ENCODE data around the gene RGS7. TPM values are rescaled to one million over a fixed set of nuclear protein-coding genes. Genes with fewer than 3 reads are reported as not detected.

Gene RGS7
- total RNA-seq, 2 experiments from 2014 or later: not detected

DNA sequence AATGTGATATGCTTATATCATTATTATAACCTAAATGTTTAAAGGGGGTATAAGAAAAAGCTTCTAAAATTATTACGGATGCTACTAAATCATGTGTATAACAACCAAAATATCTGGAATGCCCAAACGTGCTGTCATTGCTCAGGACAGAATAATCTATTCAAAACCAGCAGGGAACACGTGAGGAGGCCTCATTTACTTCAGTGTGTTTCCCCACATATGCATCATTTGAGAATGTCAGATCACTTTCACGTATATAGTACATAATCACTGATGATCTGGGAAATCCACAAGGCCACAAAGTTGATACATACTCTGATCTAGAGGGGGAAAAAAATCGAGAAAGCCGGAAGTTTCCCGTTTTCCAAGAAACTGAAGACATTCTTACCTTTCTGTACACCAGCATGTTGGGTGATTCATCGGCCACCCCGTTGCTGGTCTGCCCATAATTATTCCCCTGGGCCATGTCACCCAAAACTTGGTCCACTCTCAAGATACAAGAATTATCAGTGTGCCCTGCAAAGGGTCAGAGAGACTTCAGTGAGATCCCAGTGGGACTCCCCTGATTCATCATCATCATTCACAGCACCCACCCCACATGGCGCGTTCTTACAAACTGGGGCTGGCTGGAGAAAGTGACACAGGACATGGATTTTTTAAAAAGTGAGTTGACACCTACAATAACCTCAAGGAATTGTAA is 1.5 kb downstream of the RGS7 start:
- ChIA-PET CTCF (no interaction called here), POLR2A (no interaction called here)
- DNase-seq (no peak), ATAC-seq (no peak)
- Mint-ChIP-seq H3K27ac (no peak overlapping the region), H3K27me3 (peaks cover 41% of the 10 kb centered on the region), H3K4me1 (ENCODE audit: low read depth) (peaks cover 4% of the 10 kb centered on the region), H3K9me3 (no peaks in the 10 kb centered on the region), H3K36me3 (ENCODE audit: low read depth) (no peaks in the 10 kb centered on the region), H3K4me3 (no peak overlapping the region)
- intact Hi-C loops (cut with micrococcal nuclease): no loop called here
- TF ChIP-seq, protein P1, sequence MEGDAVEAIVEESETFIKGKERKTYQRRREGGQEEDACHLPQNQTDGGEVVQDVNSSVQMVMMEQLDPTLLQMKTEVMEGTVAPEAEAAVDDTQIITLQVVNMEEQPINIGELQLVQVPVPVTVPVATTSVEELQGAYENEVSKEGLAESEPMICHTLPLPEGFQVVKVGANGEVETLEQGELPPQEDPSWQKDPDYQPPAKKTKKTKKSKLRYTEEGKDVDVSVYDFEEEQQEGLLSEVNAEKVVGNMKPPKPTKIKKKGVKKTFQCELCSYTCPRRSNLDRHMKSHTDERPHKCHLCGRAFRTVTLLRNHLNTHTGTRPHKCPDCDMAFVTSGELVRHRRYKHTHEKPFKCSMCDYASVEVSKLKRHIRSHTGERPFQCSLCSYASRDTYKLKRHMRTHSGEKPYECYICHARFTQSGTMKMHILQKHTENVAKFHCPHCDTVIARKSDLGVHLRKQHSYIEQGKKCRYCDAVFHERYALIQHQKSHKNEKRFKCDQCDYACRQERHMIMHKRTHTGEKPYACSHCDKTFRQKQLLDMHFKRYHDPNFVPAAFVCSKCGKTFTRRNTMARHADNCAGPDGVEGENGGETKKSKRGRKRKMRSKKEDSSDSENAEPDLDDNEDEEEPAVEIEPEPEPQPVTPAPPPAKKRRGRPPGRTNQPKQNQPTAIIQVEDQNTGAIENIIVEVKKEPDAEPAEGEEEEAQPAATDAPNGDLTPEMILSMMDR (IDR thresholded peaks at IDR 0.05): no peak

DNA sequence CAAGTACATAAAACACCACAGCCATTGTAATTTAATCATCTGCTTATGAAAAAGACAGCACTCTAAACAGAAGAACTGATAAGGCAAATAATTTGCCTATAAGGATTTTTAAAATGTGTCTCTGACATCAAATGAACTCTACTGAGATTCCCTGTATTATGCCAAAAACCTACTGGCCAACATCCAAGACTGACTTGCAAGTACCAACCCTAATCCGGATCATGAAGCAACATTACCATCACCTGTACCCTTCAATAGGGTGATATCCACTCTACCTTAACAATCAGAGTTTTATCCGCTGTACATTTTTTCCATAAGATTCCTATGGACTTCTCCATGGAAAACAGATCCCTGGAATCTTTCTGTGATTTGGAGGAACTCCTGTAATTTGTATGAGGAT is 4.6 kb downstream of the RGS7 start:
- TF ChIP-seq, protein P1 (IDR thresholded peaks at IDR 0.05): no peak
- Mint-ChIP-seq H3K4me1 (ENCODE audit: low read depth) (peaks cover 2% of the 10 kb centered on the region), H3K4me3 (no peak overlapping the region), H3K9me3 (no peaks in the 10 kb centered on the region), H3K36me3 (ENCODE audit: low read depth) (no peaks in the 10 kb centered on the region), H3K27ac (no peak overlapping the region), H3K27me3 (peaks cover 20% of the 10 kb centered on the region)
- POLR2A ChIA-PET: no interaction called here
- intact Hi-C loops (cut with micrococcal nuclease): no loop called here
- CTCF ChIA-PET: no interaction called here
- ATAC-seq: no peak
- no peak for DNase-seq

DNA sequence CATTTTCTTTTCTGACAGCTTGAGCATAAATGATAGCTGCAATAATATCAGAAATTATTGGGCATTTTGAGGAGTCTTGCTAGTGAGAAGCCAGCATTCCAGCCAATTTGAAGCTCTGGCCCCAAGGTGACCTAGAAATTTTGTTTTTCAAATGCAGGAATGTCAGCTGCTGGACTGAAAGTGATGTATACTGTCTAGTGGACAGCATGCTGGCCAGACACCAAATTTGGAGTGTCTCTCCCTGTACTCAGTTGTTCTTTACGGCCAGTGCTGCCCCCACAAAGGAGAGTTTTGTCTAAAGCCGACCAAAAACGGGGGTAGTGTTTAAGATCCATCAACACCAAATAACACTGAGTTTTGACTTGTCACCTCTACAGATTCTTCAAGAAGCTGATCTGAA is 5.2 kb downstream of the RGS7 start:
- ATAC-seq (no peak), DNase-seq (no peak)
- H3K27ac Mint-ChIP-seq: no peak overlapping the region
- no peak overlapping the region for H3K4me3 Mint-ChIP-seq
- TF ChIP-seq, protein P1 (IDR thresholded peaks at IDR 0.05): no peak
- intact Hi-C loops (cut with micrococcal nuclease): no loop called here
- ChIA-PET POLR2A (no interaction called here), CTCF (no interaction called here)
- peaks cover 2% of the 10 kb centered on the region for H3K4me1 Mint-ChIP-seq (ENCODE audit: low read depth)
- no peaks in the 10 kb centered on the region for H3K36me3 Mint-ChIP-seq (ENCODE audit: low read depth)
- H3K27me3 Mint-ChIP-seq: peaks cover 18% of the 10 kb centered on the region
- H3K9me3 Mint-ChIP-seq: no peaks in the 10 kb centered on the region

DNA sequence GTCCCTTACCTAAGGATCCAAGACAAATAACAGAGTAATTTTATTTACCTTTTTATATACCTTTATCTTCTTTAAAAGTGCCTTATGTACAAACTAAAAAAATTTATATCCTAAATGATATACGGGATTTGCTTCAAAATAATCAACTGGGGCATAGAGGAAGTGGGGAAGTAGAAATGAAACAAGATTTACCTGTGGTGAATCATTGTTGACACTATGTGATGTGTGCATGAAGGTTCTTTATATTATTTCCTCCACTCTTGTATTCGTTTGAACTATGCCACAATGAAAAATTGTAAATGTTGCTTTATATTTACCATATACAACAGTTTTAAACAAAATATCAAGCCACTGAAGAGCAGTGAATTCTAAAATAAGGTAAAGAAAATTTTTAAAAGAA is 13.0 kb downstream of the RGS7 start:
- Mint-ChIP-seq H3K4me1 (ENCODE audit: low read depth) (no peaks in the 10 kb centered on the region), H3K27me3 (no peaks in the 10 kb centered on the region), H3K36me3 (ENCODE audit: low read depth) (no peaks in the 10 kb centered on the region), H3K9me3 (no peaks in the 10 kb centered on the region), H3K4me3 (no peak overlapping the region), H3K27ac (no peak overlapping the region)
- TF ChIP-seq, protein P1 (IDR thresholded peaks at IDR 0.05): no peak
- DNase-seq: no peak
- ChIA-PET POLR2A (no interaction called here), CTCF (no interaction called here)
- ATAC-seq: no peak
- intact Hi-C loops (cut with micrococcal nuclease): no loop called here

DNA sequence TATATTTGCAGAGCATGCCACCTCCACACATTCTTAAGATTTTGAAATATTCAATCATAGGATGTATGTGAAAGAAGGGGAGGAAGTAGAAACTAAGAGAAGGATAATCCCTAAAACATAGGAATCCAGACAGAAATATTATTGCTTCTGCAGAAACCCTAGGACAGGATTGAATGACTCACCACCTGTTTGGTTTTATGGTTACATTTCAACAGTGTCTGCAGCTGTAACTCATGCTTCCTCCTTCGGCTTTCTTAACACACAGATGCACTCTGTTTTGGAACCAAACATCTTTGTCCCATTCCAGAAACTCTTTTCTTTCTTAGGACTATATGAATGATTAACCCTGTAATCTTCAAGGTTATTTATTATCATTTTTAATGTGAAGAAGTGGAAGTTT is 20.7 kb downstream of the RGS7 start:
- Mint-ChIP-seq H3K9me3 (no peaks in the 10 kb centered on the region), H3K27ac (no peak overlapping the region), H3K27me3 (no peaks in the 10 kb centered on the region), H3K36me3 (ENCODE audit: low read depth) (no peaks in the 10 kb centered on the region), H3K4me3 (no peak overlapping the region), H3K4me1 (ENCODE audit: low read depth) (no peaks in the 10 kb centered on the region)
- TF ChIP-seq, protein P1 (IDR thresholded peaks at IDR 0.05): no peak
- intact Hi-C loops (cut with micrococcal nuclease): no loop called here
- DNase-seq (no peak), ATAC-seq (no peak)
- CTCF ChIA-PET: no interaction called here
- POLR2A ChIA-PET: no interaction called here
